ENCODE measurements around the gene EIF2B2. TPM values are rescaled to one million over a fixed set of nuclear protein-coding genes. Genes with fewer than 3 reads are reported as not detected.
A peak's percentile ranks its signal among the peaks of the same experiment; 100 is the strongest.

The EIF2B2 gene
- total and polyA plus RNA-seq, 9 of the 15 experiments (the other 6 are each of a cell fraction or from before 2014, with no cell fraction given): 10.6 to 94.1 (median 38.9) TPM

DNA sequence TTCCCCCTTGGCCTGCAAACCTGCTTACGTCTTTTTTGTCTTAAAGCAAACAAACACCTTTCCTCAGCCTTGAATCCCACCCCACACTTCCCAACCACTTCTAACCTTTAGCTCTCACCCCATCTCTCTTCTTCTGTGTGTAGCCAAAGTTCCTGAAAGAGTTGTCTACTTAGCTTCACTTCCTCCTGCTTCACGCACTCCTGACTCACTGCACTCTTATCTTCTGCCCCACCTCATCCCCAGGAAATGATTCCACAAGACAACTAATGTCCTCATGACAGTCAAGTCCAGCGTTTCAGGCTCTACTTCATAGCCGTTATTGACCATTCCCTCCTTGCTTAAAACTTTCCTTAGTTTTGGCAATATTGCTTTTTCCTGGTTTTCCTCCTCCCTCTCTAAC lies 22.4 kb downstream of the EIF2B2 start (continued):
- TF ChIP-seq, protein P1, sequence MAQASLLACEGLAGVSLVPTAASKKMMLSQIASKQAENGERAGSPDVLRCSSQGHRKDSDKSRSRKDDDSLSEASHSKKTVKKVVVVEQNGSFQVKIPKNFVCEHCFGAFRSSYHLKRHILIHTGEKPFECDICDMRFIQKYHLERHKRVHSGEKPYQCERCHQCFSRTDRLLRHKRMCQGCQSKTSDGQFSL (CRISPR knock-in tag; IDR thresholded peaks at IDR 0.05): no peak
- TF ChIP-seq, protein P1 (tag; IDR thresholded peaks at IDR 0.05): no peak
- TF ChIP-seq, protein P2, sequence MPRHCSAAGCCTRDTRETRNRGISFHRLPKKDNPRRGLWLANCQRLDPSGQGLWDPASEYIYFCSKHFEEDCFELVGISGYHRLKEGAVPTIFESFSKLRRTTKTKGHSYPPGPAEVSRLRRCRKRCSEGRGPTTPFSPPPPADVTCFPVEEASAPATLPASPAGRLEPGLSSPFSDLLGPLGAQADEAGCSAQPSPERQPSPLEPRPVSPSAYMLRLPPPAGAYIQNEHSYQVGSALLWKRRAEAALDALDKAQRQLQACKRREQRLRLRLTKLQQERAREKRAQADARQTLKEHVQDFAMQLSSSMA (CRISPR knock-in tag; IDR thresholded peaks at IDR 0.05): no peak
- TF ChIP-seq CCAR2 (IDR thresholded peaks at IDR 0.05; ENCODE audit: low read depth, low read length) (no peak), SREBF1 (IDR thresholded peaks at IDR 0.05; ENCODE audit: borderline replicate concordance, low read depth, low read length) (no peak), EGR1 (conservative IDR thresholded peaks at IDR 0.05) (no peak), MAFF (IDR thresholded peaks at IDR 0.05; ENCODE audit: low read length) (no peak; the same call in 1 of the 2 replicates), ZNF41 (CRISPR knock-in tag; conservative IDR thresholded peaks at IDR 0.05) (no peak), ZNF584 (CRISPR knock-in tag; IDR thresholded peaks at IDR 0.05; ENCODE audit: low read depth) (peak; percentile 53; the same call in 1 of the 2 replicates), EZH2 (IDR thresholded peaks at IDR 0.05; ENCODE audit: borderline replicate concordance, low read depth, low read length) (no peak), ZNF224 (CRISPR knock-in tag; IDR thresholded peaks at IDR 0.05) (no peak), ELF2 (CRISPR knock-in tag; IDR thresholded peaks at IDR 0.05) (no peak), ZNF79 (CRISPR knock-in tag; IDR thresholded peaks at IDR 0.05; ENCODE audit: low read depth) (no peak), YY1 (IDR thresholded peaks at IDR 0.05; ENCODE audit: borderline replicate concordance in 1 of 3, control insufficient read depth in 1 of 3, extremely low read depth in 1 of 3, insufficient read depth in 3 of 3, insufficient read length in 1 of 3, insufficient replicate concordance in 2 of 3, low read depth in 1 of 3, low read length in 2 of 3) (no peak), NCOA1 (IDR thresholded peaks at IDR 0.05; ENCODE audit: low read depth) (peak; percentile 37; the same call in 1 of the 2 replicates), ZBTB1 (CRISPR knock-in tag; IDR thresholded peaks at IDR 0.05; ENCODE audit: borderline replicate concordance, low read depth) (no peak), NR1H2 (CRISPR knock-in tag; IDR thresholded peaks at IDR 0.05) (no peak)
- TF ChIP-seq, protein P3, sequence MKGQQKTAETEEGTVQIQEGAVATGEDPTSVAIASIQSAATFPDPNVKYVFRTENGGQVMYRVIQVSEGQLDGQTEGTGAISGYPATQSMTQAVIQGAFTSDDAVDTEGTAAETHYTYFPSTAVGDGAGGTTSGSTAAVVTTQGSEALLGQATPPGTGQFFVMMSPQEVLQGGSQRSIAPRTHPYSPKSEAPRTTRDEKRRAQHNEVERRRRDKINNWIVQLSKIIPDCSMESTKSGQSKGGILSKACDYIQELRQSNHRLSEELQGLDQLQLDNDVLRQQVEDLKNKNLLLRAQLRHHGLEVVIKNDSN (CRISPR knock-in tag; IDR thresholded peaks at IDR 0.05): no peak
- TF ChIP-seq, protein P4, sequence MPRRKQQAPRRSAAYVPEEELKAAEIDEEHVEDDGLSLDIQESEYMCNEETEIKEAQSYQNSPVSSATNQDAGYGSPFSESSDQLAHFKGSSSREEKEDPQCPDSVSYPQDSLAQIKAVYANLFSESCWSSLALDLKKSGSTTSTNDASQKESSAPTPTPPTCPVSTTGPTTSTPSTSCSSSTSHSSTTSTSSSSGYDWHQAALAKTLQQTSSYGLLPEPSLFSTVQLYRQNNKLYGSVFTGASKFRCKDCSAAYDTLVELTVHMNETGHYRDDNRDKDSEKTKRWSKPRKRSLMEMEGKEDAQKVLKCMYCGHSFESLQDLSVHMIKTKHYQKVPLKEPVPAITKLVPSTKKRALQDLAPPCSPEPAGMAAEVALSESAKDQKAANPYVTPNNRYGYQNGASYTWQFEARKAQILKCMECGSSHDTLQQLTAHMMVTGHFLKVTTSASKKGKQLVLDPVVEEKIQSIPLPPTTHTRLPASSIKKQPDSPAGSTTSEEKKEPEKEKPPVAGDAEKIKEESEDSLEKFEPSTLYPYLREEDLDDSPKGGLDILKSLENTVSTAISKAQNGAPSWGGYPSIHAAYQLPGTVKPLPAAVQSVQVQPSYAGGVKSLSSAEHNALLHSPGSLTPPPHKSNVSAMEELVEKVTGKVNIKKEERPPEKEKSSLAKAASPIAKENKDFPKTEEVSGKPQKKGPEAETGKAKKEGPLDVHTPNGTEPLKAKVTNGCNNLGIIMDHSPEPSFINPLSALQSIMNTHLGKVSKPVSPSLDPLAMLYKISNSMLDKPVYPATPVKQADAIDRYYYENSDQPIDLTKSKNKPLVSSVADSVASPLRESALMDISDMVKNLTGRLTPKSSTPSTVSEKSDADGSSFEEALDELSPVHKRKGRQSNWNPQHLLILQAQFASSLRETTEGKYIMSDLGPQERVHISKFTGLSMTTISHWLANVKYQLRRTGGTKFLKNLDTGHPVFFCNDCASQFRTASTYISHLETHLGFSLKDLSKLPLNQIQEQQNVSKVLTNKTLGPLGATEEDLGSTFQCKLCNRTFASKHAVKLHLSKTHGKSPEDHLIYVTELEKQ (CRISPR knock-in tag; IDR thresholded peaks at IDR 0.05): no peak
- TF ChIP-seq, protein P5, sequence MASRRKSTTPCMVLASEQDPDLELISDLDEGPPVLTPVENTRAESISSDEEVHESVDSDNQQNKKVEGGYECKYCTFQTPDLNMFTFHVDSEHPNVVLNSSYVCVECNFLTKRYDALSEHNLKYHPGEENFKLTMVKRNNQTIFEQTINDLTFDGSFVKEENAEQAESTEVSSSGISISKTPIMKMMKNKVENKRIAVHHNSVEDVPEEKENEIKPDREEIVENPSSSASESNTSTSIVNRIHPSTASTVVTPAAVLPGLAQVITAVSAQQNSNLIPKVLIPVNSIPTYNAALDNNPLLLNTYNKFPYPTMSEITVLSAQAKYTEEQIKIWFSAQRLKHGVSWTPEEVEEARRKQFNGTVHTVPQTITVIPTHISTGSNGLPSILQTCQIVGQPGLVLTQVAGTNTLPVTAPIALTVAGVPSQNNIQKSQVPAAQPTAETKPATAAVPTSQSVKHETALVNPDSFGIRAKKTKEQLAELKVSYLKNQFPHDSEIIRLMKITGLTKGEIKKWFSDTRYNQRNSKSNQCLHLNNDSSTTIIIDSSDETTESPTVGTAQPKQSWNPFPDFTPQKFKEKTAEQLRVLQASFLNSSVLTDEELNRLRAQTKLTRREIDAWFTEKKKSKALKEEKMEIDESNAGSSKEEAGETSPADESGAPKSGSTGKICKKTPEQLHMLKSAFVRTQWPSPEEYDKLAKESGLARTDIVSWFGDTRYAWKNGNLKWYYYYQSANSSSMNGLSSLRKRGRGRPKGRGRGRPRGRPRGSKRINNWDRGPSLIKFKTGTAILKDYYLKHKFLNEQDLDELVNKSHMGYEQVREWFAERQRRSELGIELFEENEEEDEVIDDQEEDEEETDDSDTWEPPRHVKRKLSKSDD (conservative IDR thresholded peaks at IDR 0.05; ENCODE audit: low read length): no peak
